HCT116 (cell line): ENCODE results near the gene PKMYT1. TPM values are rescaled to one million over a fixed set of nuclear protein-coding genes. Genes with fewer than 3 reads are reported as not detected.

Experiments
- ATAC-seq: fragments of 200-7000 bp; cut with Tn5 transposase; 2 replicates; pipeline ENCODE4 v1.9.1; 2020; ENCODE audit warnings: mild to moderate bottlenecking, moderate library complexity
- BruUV-seq: library from RNA; stranded (reverse); fragments of 400-500 nt; replicated peaks from 2 replicates; lab custom pipeline; 2021; lab: Mats Ljungman, UMichigan
- CTCF ChIA-PET: fragments of 300-600 bp; sonication (Branson Sonifier 250); formaldehyde crosslinking; loops from one replicate; lab custom pipeline; 2021; ENCODE audit warnings: antibody characterized with exemption; lab: Charles Lee
- POLR2A ChIA-PET: fragments of 300-600, 350-600 bp; sonication (Branson Sonifier 250); formaldehyde crosslinking; loops from one replicate; lab custom pipeline; 2021; ENCODE audit warnings: antibody characterized with exemption; lab: Charles Lee
- RAD21 ChIA-PET, 2 experiments: fragments of 300-600 bp; sonication (Branson Sonifier 250); formaldehyde crosslinking; loops; one replicate each; lab custom pipeline; 2023; ENCODE audit warnings: low total read pairs in 2 of 2; ENCODE audit not compliant: uncharacterized antibody in 2 of 2, unreplicated experiment in 2 of 2, low non-redundant PET in 1 of 2; lab: Charles Lee
- DNase-seq: peaks from one replicate; pipeline ENCODE4 v3.0.0-alpha.2; 2010; ENCODE audit warnings: low read depth, low spot score
- H2AFZ ChIP-seq: fragments of 200-600 bp; shearing (Covaris generic), sonication (generic); 2 replicates; pipeline ENCODE4 v1.6.1; 2017; ENCODE audit warnings: low read depth, mixed run types, mixed read lengths, antibody characterized with exemption, low read length; ENCODE audit not compliant: poor library complexity, severe bottlenecking
- H3K27ac ChIP-seq: 2 replicates; pipeline ENCODE4 v1.5.1; 2012; ENCODE audit warnings: low read depth, low read length
- H3K27me3 ChIP-seq: fragments of 200-600 bp; sonication (generic); 2 replicates; pipeline ENCODE4 v1.6.1; 2016; ENCODE audit warnings: mixed run types, low read length, mixed read lengths; ENCODE audit not compliant: insufficient read depth
- H3K36me3 ChIP-seq, 2 experiments: fragments of 200-500 bp in 1 of 2; fragments of 200-600 bp in 1 of 2; sonication (Bioruptor generic) in 1 of 2; sonication (generic) in 1 of 2; 2 replicates each; pipeline versions ENCODE4 v1.5.1 to v1.6.1; 2014 to 2016; ENCODE audit warnings: low read length in 2 of 2, inconsistent platforms in 1 of 2, mixed read lengths in 1 of 2, mixed run types in 1 of 2; ENCODE audit not compliant: insufficient read depth in 2 of 2, control insufficient read depth in 1 of 2
- H3K4me1 ChIP-seq, 2 experiments: fragments of 200-600 bp in 1 of 2; sonication (generic) in 1 of 2; 2 replicates each; pipeline versions ENCODE4 v1.5.1 to v1.6.1; 2012 to 2017; ENCODE audit warnings: low read length in 2 of 2, inconsistent platforms in 1 of 2, mild to moderate bottlenecking in 1 of 2, mixed read lengths in 1 of 2, mixed run types in 1 of 2, moderate library complexity in 1 of 2; ENCODE audit not compliant: insufficient read depth in 2 of 2, control insufficient read depth in 1 of 2
- H3K4me2 ChIP-seq: fragments of 200-600 bp; sonication (generic); 2 replicates; pipeline ENCODE4 v1.6.1; 2017; ENCODE audit warnings: mixed run types, low read length, mixed read lengths
- H3K4me3 ChIP-seq, 2 experiments: fragments of 200-600 bp in 1 of 2; sonication (generic) in 1 of 2; replicated peaks in 1 of 2; 2 replicates each; pipeline ENCODE4 v1.5.1; 2011 to 2016; ENCODE audit warnings: low read length in 2 of 2, control low read depth in 1 of 2, low read depth in 1 of 2, mild to moderate bottlenecking in 1 of 2, mixed read lengths in 1 of 2, mixed run types in 1 of 2
- H3K79me2 ChIP-seq: fragments of 200-600 bp; sonication (generic); 2 replicates; pipeline ENCODE4 v1.6.1; 2017; ENCODE audit warnings: mild to moderate bottlenecking, mixed run types, low read length, moderate library complexity, mixed read lengths; ENCODE audit not compliant: insufficient read depth
- H3K9ac ChIP-seq: fragments of 200-600 bp; sonication (generic); 2 replicates; pipeline ENCODE4 v1.6.1; 2016; ENCODE audit warnings: low read length, mixed read lengths
- H3K9me2 ChIP-seq: fragments of 200-600 bp; sonication (generic), shearing (Covaris generic); 2 replicates; pipeline ENCODE4 v1.6.1; 2017; ENCODE audit warnings: mixed run types, mild to moderate bottlenecking, moderate library complexity; ENCODE audit not compliant: insufficient read depth
- H3K9me3 ChIP-seq, 2 experiments: fragments of 200-500 bp in 1 of 2; fragments of 200-600 bp in 1 of 2; sonication (Bioruptor generic) in 1 of 2; sonication (generic) in 1 of 2; 2 replicates each; pipeline ENCODE4 v1.6.1; 2014 to 2017; ENCODE audit warnings: low read length in 2 of 2, mixed read lengths in 2 of 2, inconsistent platforms in 1 of 2, low read depth in 1 of 2, mild to moderate bottlenecking in 1 of 2, mixed run types in 1 of 2, moderate library complexity in 1 of 2; ENCODE audit not compliant: control insufficient read depth in 1 of 2, insufficient read depth in 1 of 2
- H4K20me1 ChIP-seq: fragments of 200-600 bp; sonication (generic), shearing (Covaris generic); 2 replicates; pipeline ENCODE4 v1.6.1; 2017; ENCODE audit warnings: mixed run types, mild to moderate bottlenecking, moderate library complexity; ENCODE audit not compliant: insufficient read depth
- CTCF ChIP-seq, 3 experiments: fragments of 200-600 bp in 1 of 3; sonication (generic) in 1 of 3; IDR thresholded peaks in 2 of 3; conservative IDR thresholded peaks in 1 of 3; 2 replicates each; pipeline ENCODE4 v1.5.1; 2012 to 2017; ENCODE audit warnings: low read depth in 2 of 3, low read length in 2 of 3, antibody characterized with exemption in 1 of 3, borderline replicate concordance in 1 of 3, control low read depth in 1 of 3, mild to moderate bottlenecking in 1 of 3, mixed read lengths in 1 of 3, mixed run types in 1 of 3, moderate library complexity in 1 of 3; ENCODE audit not compliant: insufficient read depth in 1 of 3
- EZH2phosphoT487 ChIP-seq: fragments of 200-600 bp; IDR thresholded peaks from 2 replicates; pipeline ENCODE4 v1.6.1; 2018; ENCODE audit warnings: antibody characterized with exemption, borderline replicate concordance
- POLR2A ChIP-seq: IDR thresholded peaks from 2 replicates; pipeline ENCODE4 v1.7.0; 2011; ENCODE audit warnings: borderline replicate concordance; ENCODE audit not compliant: insufficient read depth, insufficient read length; ENCODE audit errors: extremely low read depth
- POLR2AphosphoS5 ChIP-seq: IDR thresholded peaks from 2 replicates; pipeline ENCODE4 v1.6.1; 2011; ENCODE audit warnings: mild to moderate bottlenecking, low read depth, low read length, moderate library complexity
- YY1 ChIP-seq: IDR thresholded peaks from 2 replicates; pipeline ENCODE4 v1.6.1; 2011; ENCODE audit warnings: low read length, low read depth, moderate library complexity, mild to moderate bottlenecking; ENCODE audit not compliant: insufficient replicate concordance; ENCODE audit errors: extremely low read depth
- intact Hi-C: fragments of 100-400 bp; cut with micrococcal nuclease; formaldehyde crosslinking; loops from 2 replicates; pipeline ENCODE4 v1.10.0; 2022
- total RNA-seq: library from RNA; stranded (reverse); gene quantifications from one replicate; pipeline ENCODE4 v1.2.1, GENCODE V29; 2021; ENCODE audit not compliant: unreplicated experiment

The PKMYT1 gene
- total RNA-seq, 1 experiment from 2014 or later: 104 TPM

- H3K9me2 ChIP-seq: no peaks in the 10 kb centered on the region
- H3K4me2 ChIP-seq: peak within 1 kb of the TSS; percentile 98
- peaks cover 19 to 55% of the 10 kb centered on the region in 2 experiments for H3K4me1 ChIP-seq
- H3K36me3 ChIP-seq: no peaks in the 10 kb centered on the region
- DNase-seq (peak; percentile 74), ATAC-seq (peak; percentile 68)
- peak within 1 kb of the TSS; percentile 88 for H3K9ac ChIP-seq
- no peaks in the 10 kb centered on the region for H4K20me1 ChIP-seq
- CTCF ChIA-PET: interaction anchor here (0.8 to 1.5 kb wide), 7 partner anchors 17 to 105 kb away, joined by 3 to 5 read pairs (median 3); partner anchors contain the start of genes FLYWCH1 and PRSS22
- no peak within 1 kb of the TSS for H2AFZ ChIP-seq
- TF ChIP-seq YY1 (no peak), EZH2phosphoT487 (no peak), CTCF (IDR thresholded peaks at IDR 0.05 in 2 of 3, conservative IDR thresholded peaks at IDR 0.05 in 1 of 3; ENCODE audit: borderline replicate concordance in 1 of 3, insufficient read depth in 1 of 3, low read depth in 2 of 3, low read length in 2 of 3) (peak in 2 of 3 experiments; percentile 15 to 24; a peak in 1 of 6 replicates), POLR2A (peak; percentile 22), POLR2AphosphoS5 (peak; percentile 84)
- TF ChIP-seq, all 23 proteins: peak for 3
- Histone ChIP-seq H3K4me3 (peak within 1 kb of the TSS; percentile 71 to 83), H3K27ac (peak within 1 kb of the TSS; percentile 89), H3K9me3 (no peaks in the 10 kb centered on the region), H3K79me2 (no peaks in the 10 kb centered on the region), H3K27me3 (no peaks in the 10 kb centered on the region)
- RAD21 ChIA-PET: no interaction called here
- intact Hi-C loops: no loop called here
- BruUV-seq: TSS peak; percentile 48
- POLR2A ChIA-PET: interaction anchor here (0.7 to 4.1 kb wide), 5 partner anchors 8 to 58 kb away, joined by 3 to 29 read pairs (median 4); partner anchors contain the start of genes HCFC1R1, PKMYT1, THOC6 and TNFRSF12A
Measured at GRCh38 chr16:2963723-2964474, 16.3 kb downstream of the PKMYT1 start, which contains the start of gene KREMEN2. Gene KREMEN2 (plus strand): TSS chr16:2964275. CDS start chr16:2964521, 246 bp downstream.
